Pons (tissue), 1 donor: ENCODE results near the gene DOCK7.
"Not testable (repeated sequence)": the region's sequence is repeated elsewhere in the genome, so short reads cannot be mapped to it uniquely, and the experiment has no call there.

Experiments used
- DNase-seq: peaks from one replicate; pipeline ENCODE4 v3.0.0-alpha.2; 2016; ENCODE audit warnings: low spot score

The DOCK7 gene

GRCh38 chr1:62687903-62688686, at the start of gene DOCK7:
DOCK7 (minus strand) TSS chr1:62688386; CDS start chr1:62688264, 122 bp downstream.
- DNase-seq: peak; percentile 53

- no peak for DNase-seq
Measured at GRCh38 chr1:62735491-62736171, 47.4 kb upstream of the DOCK7 start.

- no peak for DNase-seq
Measured at GRCh38 chr1:62732331-62732730, 44.1 kb upstream of the DOCK7 start.

GRCh38 chr1:62728963-62729362, 40.8 kb upstream of the DOCK7 start:
- DNase-seq: no peak

GRCh38 chr1:62727656-62728407, 39.6 kb upstream of the DOCK7 start:
- no peak for DNase-seq

GRCh38 chr1:62726011-62726442, 37.8 kb upstream of the DOCK7 start:
- DNase-seq: peak; percentile 30

GRCh38 chr1:62725255-62725654, 37.1 kb upstream of the DOCK7 start:
- no peak for DNase-seq

- DNase-seq: no peak
Measured at GRCh38 chr1:62724430-62724829, 36.2 kb upstream of the DOCK7 start.

- DNase-seq: no peak
Measured at GRCh38 chr1:62723883-62724282, 35.7 kb upstream of the DOCK7 start.

GRCh38 chr1:62722796-62723195, 34.6 kb upstream of the DOCK7 start:
- no peak for DNase-seq

- DNase-seq: no peak
Measured at GRCh38 chr1:62720946-62721554, 32.9 kb upstream of the DOCK7 start.

- DNase-seq: not testable (repeated sequence)
Measured at GRCh38 chr1:62718400-62718799, 30.2 kb upstream of the DOCK7 start.

GRCh38 chr1:62717483-62717882, 29.3 kb upstream of the DOCK7 start:
- no peak for DNase-seq

- peak; percentile 11 for DNase-seq
Measured at GRCh38 chr1:62716397-62716796, 28.2 kb upstream of the DOCK7 start.

- no peak for DNase-seq
Measured at GRCh38 chr1:62712336-62713243, 24.4 kb upstream of the DOCK7 start.

- DNase-seq: no peak
Measured at GRCh38 chr1:62707744-62708120, 19.5 kb upstream of the DOCK7 start.

- DNase-seq: no peak
Measured at GRCh38 chr1:62706985-62707743, 19.0 kb upstream of the DOCK7 start.

- not testable (repeated sequence) for DNase-seq
Measured at GRCh38 chr1:62698161-62698560, 10.0 kb upstream of the DOCK7 start.

- DNase-seq: not testable (repeated sequence)
Measured at GRCh38 chr1:62694479-62694878, 6.3 kb upstream of the DOCK7 start.

GRCh38 chr1:62693123-62693522, 4.9 kb upstream of the DOCK7 start:
- no peak for DNase-seq
